LNCaP clone FGC (cell line): ENCODE data around the gene RAB3D.
"Not testable (repeated sequence)": the region's sequence is repeated elsewhere in the genome, so short reads cannot be mapped to it uniquely, and the experiment has no call there.

Source experiments
- DNase-seq: peaks from one replicate; pipeline ENCODE4 v3.0.0-alpha.2; 2011; ENCODE audit warnings: low read depth
- H3K4me3 ChIP-seq: 2 replicates; pipeline ENCODE4 v1.5.1; 2011; ENCODE audit warnings: mild to moderate bottlenecking, low read depth, low read length, control low read depth
- CTCF ChIP-seq: IDR thresholded peaks from 2 replicates; pipeline ENCODE4 v1.5.1; 2012; ENCODE audit warnings: mild to moderate bottlenecking; ENCODE audit not compliant: control insufficient read depth, insufficient read depth; ENCODE audit errors: extremely low read depth

The RAB3D gene

GRCh38 chr19:11379857-11380350 is 40.4 kb upstream of the RAB3D start:
- no peak for TF ChIP-seq CTCF
- DNase-seq: no peak
- peak overlapping the region; percentile 75 for H3K4me3 ChIP-seq

GRCh38 chr19:11379269-11379845 is 39.9 kb upstream of the RAB3D start:
- not testable (repeated sequence) for DNase-seq, H3K4me3 ChIP-seq

- peak; percentile 58 for DNase-seq
- TF ChIP-seq CTCF: peak; percentile 41
- H3K4me3 ChIP-seq: no peak overlapping the region
Measured at GRCh38 chr19:11378319-11379189, 39.1 kb upstream of the RAB3D start.

GRCh38 chr19:11377756-11378155 is 38.3 kb upstream of the RAB3D start:
- H3K4me3 ChIP-seq: no peak overlapping the region
- no peak for DNase-seq
- no peak for TF ChIP-seq CTCF

- TF ChIP-seq CTCF: no peak
- DNase-seq: no peak
- no peak overlapping the region for H3K4me3 ChIP-seq
Measured at GRCh38 chr19:11377237-11377636, 37.8 kb upstream of the RAB3D start.

- TF ChIP-seq CTCF: no peak
- H3K4me3 ChIP-seq: peak overlapping the region; percentile 65
- DNase-seq: no peak
Measured at GRCh38 chr19:11375143-11375948, 35.9 kb upstream of the RAB3D start.

- DNase-seq: peak; percentile 99
- H3K4me3 ChIP-seq: peak within 1 kb of the TSS; percentile 65
- TF ChIP-seq CTCF: no peak
Measured at GRCh38 chr19:11374433-11375142, 35.1 kb upstream of the RAB3D start, which contains the start of gene SWSAP1. Gene SWSAP1, plus strand, starts transcription at chr19:11374666. Its CDS starts 15 bp downstream, at chr19:11374681.
